Prostate gland (tissue), 2 donors: ENCODE results near the gene AP2B1.

Experiments
- POLR2A ChIP-seq: fragments of 450-650 bp; IDR thresholded peaks from one replicate; pipeline ENCODE4 v1.6.1; 2016; ENCODE audit warnings: antibody characterized with exemption, mild to moderate bottlenecking
- POLR2AphosphoS5 ChIP-seq: sonication (generic); formaldehyde crosslinking; IDR thresholded peaks from one replicate; pipeline ENCODE4 v1.6.1; 2017; ENCODE audit warnings: antibody characterized with exemption
- TF ChIP-seq, protein P1 (sequence below), 4 experiments: fragments of 200-600 bp in 2 of 4; fragments of 450-650 bp in 2 of 4; sonication (generic) in 2 of 4; IDR thresholded peaks; 1 replicate in 3 of 4; 2 replicates in 1 of 4; pipeline ENCODE4 v1.5.1; 2016 to 2019; ENCODE audit warnings: antibody characterized with exemption in 4 of 4, mild to moderate bottlenecking in 2 of 4, moderate library complexity in 2 of 4

DNA sequence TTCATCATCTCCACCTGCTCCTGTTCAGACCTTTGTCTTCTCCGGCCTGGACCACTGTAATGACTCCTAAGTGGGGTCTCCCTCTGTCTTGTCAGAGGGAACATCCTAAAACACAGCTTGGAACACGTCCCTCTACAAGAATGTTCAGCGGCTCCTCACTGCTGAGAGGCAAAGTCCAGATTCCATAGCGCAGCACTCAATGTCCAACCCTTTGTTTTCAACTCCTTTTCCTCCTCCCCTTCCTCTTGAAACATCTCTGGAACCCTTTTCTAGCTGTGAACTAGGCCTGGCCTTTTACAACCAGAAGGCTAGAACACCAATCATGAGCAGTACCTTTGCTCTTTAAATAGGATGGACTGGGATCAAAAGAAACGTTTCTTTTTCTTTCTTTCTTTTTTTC, 174.5 kb downstream of the AP2B1 start:
- TF ChIP-seq, protein P1, sequence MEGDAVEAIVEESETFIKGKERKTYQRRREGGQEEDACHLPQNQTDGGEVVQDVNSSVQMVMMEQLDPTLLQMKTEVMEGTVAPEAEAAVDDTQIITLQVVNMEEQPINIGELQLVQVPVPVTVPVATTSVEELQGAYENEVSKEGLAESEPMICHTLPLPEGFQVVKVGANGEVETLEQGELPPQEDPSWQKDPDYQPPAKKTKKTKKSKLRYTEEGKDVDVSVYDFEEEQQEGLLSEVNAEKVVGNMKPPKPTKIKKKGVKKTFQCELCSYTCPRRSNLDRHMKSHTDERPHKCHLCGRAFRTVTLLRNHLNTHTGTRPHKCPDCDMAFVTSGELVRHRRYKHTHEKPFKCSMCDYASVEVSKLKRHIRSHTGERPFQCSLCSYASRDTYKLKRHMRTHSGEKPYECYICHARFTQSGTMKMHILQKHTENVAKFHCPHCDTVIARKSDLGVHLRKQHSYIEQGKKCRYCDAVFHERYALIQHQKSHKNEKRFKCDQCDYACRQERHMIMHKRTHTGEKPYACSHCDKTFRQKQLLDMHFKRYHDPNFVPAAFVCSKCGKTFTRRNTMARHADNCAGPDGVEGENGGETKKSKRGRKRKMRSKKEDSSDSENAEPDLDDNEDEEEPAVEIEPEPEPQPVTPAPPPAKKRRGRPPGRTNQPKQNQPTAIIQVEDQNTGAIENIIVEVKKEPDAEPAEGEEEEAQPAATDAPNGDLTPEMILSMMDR (IDR thresholded peaks at IDR 0.05) = no peak
- no peak for TF ChIP-seq POLR2AphosphoS5
- no peak for TF ChIP-seq POLR2A
